NK-92 treated with Interleukin-12 subunit alpha and Interleukin-12 subunit beta, amount 100 ng/mL, for 24 hours (cell line): ENCODE measurements around the gene PPIF.
A peak's percentile ranks its signal among the peaks of the same experiment; 100 is the strongest.

Experiments used
- DNase-seq: peaks from one replicate; lab custom pipeline; 2025; lab: John Stamatoyannopoulos, UW

The PPIF gene

GRCh38 chr10:79387974-79388850 is 40.9 kb downstream of the PPIF start:
- DNase-seq, result no peak

- no peak for DNase-seq
Measured at GRCh38 chr10:79390057-79390456, 42.8 kb downstream of the PPIF start.

DNA sequence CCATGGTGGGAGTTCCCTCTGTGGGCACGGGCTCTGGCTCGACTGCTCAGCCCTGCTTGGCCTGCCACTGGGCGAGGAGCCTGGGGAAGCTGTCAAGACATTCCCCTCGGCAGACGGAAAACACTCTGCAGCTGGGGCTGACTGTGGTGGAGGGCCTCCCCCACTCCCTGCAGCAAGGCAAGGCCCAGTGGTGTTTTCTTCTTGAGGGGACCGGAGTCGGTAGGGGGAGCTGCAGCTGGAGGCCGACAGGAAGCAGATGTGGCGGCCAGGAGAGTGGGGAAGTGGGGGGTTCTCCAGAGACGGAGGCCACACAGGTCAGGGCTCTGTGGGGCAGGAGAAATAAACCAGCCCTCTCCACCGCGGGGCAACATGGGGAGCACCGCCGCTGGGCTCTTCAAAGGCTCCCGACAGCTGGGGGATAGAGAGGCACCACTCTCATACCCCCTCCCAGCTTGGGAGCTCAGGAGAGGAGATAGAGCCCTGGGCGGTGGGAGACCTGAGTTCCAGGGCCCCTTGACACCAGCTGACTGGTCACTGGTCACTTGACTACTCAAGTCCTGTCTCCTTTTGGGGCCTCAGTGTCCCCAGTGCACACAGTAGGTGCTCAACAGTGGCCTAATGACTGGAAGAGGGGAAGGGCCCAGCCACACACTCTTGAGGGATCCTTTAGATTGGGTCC is 43.4 kb downstream of the PPIF start:
- DNase-seq, result no peak

DNA sequence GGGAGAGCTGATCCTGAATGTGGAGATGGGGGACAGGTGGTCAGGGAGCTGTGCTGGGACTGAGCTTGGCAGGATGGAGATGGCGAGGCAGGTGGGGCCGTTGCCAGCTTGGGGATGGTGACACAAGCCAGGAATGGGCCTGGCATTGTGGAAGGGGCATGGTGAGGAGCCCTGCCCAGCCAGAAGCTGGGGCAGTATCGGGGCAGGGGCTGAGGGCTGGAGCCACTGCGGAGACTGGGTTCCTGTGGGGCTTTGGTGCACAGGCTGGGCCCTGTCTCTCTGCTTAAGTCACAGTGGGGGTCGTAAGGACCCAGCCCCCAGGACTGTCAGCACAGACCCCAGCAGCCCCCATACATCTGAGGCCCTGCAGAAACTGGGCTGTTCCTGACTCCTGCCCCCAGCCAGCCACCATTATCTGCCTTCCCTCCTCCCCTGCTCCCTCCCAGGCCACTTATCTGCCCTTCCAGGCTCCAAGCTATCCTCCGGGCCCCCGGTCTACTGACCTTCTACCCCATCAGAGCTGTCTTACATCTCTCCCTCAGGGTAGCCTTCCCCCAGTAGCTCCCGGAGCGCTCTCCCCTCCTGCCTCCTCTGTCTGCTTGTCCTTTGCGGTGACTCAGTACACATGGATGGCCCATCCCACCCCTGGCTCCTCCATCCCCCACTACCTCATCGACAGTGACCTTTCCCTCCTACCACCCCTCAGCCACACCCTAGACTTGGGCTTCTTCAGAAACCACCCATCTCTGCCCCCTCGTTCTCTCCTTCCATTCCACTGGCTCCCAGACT is 44.2 kb downstream of the PPIF start:
- DNase-seq, result no peak

DNA sequence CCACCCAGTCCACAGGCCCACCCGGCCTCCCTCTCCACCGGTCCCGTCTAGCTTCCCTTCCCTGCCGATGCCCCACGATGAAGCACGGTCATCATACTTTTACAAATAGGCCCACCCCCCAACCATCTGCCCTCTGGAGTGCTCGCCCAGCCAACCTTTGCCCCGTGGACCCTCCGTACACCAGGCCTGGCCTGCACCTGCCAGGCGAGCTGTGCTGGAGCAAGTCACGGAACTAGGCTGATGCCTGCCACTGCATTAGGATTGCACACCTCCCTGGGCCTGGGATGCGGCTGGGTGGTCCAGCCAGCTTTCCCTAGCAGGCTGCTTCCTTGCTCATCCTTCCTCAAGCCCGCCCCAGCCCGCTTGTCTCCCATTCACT is 44.7 kb downstream of the PPIF start:
- no peak for DNase-seq

- no peak for DNase-seq
Measured at GRCh38 chr10:79392506-79393176, 45.4 kb downstream of the PPIF start.

GRCh38 chr10:79393221-79393923 is 46.1 kb downstream of the PPIF start:
- DNase-seq, result no peak

DNA sequence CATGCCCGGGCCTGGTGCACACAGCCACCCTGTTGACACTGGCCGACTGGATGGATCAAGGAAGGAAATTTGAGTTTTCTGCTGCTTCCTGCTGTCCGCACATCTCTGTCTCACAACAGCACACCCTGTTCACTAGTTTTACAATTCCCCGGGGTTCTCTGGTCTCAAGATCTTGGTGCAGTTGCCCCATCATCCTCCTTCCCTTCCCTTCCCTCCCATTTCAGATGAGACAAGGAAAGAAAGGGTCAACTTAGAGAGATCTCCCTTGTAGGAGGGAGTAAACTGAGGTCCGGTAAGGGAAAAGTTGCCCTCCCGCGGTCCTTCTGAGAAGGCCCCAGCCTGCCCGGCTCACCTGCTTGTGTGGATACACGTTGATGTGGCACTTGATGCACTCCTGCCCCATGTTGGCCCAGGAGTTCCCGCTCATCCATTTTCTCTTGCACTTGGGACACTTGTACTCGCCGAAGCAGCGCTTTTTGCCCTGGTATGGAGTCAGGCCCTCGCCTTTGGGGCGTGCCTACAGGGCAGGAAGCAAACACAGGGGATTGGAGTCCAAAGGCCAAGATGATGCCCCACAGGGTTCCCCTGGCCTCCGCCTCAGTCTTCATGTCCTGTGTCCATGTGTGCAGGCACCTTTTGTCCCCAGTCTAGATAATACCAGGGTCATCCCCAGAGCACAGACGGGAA is 46.8 kb downstream of the PPIF start:
- DNase-seq, result no peak

DNA sequence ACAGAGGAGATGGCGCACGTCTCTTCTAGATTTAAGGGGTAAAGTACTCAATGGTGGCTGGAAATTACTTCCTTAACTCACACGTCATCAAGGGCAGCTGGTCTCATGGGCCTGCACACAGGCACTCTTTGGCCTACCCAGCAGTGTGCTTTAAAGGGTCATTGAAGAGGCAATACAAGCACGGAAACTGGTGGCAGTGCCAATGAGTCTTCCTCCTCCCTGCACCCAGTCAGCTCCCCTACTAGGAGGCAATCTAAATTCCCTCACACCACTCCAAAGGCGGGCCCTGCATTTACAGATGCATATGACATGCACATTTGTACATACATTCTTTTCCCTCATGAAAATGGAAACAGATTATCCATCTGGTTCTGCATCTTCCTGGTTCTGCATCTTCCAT is 47.4 kb downstream of the PPIF start:
- DNase-seq, result no peak

- DNase-seq, result no peak
Measured at GRCh38 chr10:79396520-79396919, 49.3 kb downstream of the PPIF start.

DNA sequence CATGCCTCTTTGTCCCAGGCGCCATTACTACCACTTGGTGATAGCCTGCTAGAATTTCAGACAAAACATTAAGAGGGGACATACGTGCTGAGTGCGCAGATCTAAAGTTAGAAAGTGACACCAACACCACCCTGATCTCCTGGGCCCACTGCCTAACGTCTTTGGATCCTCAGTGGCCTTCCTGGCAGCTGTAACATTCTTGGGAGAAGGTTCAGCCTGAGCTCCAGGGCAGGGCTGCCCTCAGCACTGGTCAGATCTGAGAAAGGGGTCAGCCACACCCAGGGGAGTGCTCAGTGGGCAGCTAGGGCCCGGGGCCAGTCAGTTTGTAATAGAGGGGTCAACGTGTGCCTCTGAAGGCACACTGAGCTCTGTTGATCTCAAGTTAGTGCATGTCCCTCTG is 49.8 kb downstream of the PPIF start:
- DNase-seq, result no peak

GRCh38 chr10:79397575-79398303 is 50.5 kb downstream of the PPIF start:
- no peak for DNase-seq

- DNase-seq, result no peak
Measured at GRCh38 chr10:79398642-79399041, 51.4 kb downstream of the PPIF start.

DNA sequence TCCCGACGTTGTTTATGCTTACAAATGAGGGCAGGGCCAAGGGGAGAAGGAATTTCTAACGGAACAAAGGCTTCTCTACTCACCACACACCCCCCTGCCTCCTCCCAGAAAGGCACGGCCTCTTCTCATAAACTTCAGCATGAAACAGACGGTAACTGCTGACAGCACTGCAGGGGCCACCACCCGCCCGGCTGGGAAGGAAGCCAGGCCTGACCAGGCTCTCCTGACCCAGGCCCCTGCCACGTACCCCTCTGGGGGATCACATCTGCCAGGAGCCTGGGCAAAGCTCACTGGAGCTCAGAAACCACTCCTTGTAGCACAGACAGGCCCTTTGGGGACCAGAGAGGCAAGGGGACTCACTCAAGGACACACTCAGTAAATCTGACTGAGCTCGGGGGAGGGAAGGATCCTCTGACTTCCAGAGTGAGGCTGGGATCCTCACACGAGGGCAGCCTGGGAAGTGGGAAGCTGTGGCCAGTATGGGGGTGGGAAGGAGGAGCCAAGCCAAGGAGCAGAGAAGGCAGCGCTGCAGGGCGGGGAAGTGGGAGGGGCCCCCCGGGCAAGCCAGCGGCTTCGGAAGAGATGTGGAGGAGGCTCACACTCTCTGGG is 52.1 kb downstream of the PPIF start:
- no peak for DNase-seq

GRCh38 chr10:79400146-79401004 is 53.1 kb downstream of the PPIF start:
- DNase-seq, result peak; percentile 19

- DNase-seq, result no peak
Measured at GRCh38 chr10:79401015-79401921, 54.0 kb downstream of the PPIF start.

- DNase-seq, result no peak
Measured at GRCh38 chr10:79402625-79402946, 55.3 kb downstream of the PPIF start.

- DNase-seq, result no peak
Measured at GRCh38 chr10:79402951-79403350, 55.7 kb downstream of the PPIF start.
